Progenitor cell of endocrine pancreas (in vitro differentiated cells): Measurements from ENCODE around the gene PCDH20. TPM values are rescaled to one million over a fixed set of nuclear protein-coding genes. Genes with fewer than 3 reads are reported as not detected.
"Not testable (repeated sequence)": the region's sequence is repeated elsewhere in the genome, so short reads cannot be mapped to it uniquely, and the experiment has no call there.

Experiments used
- DNase-seq: peaks from one replicate; pipeline ENCODE4 v3.0.0; 2021; ENCODE audit warnings: low spot score; ENCODE audit not compliant: unreplicated experiment
- H3K27ac Mint-ChIP-seq: 2 replicates; pipeline ENCODE4 v1.8.0; 2021; ENCODE audit warnings: mild to moderate bottlenecking, moderate library complexity, mixed read lengths
- H3K27me3 Mint-ChIP-seq: 2 replicates; pipeline ENCODE4 v1.8.0; 2021; ENCODE audit warnings: mixed read lengths
- H3K36me3 Mint-ChIP-seq: 2 replicates; pipeline ENCODE4 v1.8.0; 2022; ENCODE audit warnings: mixed read lengths; ENCODE audit not compliant: insufficient read depth
- H3K4me1 Mint-ChIP-seq: 2 replicates; pipeline ENCODE4 v1.8.0; 2021; ENCODE audit warnings: low read depth, mixed read lengths
- H3K4me3 Mint-ChIP-seq: 2 replicates; pipeline ENCODE4 v1.8.0; 2021; ENCODE audit warnings: low read depth, mild to moderate bottlenecking, moderate library complexity, mixed read lengths
- H3K9me3 Mint-ChIP-seq: 2 replicates; pipeline ENCODE4 v1.8.0; 2021; ENCODE audit warnings: low read depth, mixed read lengths
- CTCF ChIP-seq: fragments of 200-600 bp; sonication (generic); IDR thresholded peaks from one replicate; pipeline ENCODE4 v1.5.0; 2021; ENCODE audit warnings: antibody characterized with exemption, mild to moderate bottlenecking; ENCODE audit not compliant: unreplicated experiment
- total RNA-seq: library from RNA; stranded (reverse); gene quantifications from 2 replicates; pipeline ENCODE4 v1.2.1, GENCODE V29; 2021

PCDH20 gene
- total RNA-seq, 1 donor from 2014 or later: 22.7 TPM

GRCh38 chr13:61387694-61388093 lies 28.0 kb downstream of the PCDH20 start:
- Mint-ChIP-seq H3K27ac (no peak overlapping the region), H3K36me3 (no peaks in the 10 kb centered on the region), H3K4me1 (no peaks in the 10 kb centered on the region), H3K4me3 (no peak overlapping the region), H3K27me3 (no peaks in the 10 kb centered on the region), H3K9me3 (no peaks in the 10 kb centered on the region)
- DNase-seq: no peak
- no peak for TF ChIP-seq CTCF

GRCh38 chr13:61383111-61383510 lies 32.5 kb downstream of the PCDH20 start:
- no peak for DNase-seq
- Mint-ChIP-seq H3K27ac (no peak overlapping the region), H3K9me3 (no peaks in the 10 kb centered on the region), H3K4me3 (no peak overlapping the region), H3K27me3 (no peaks in the 10 kb centered on the region), H3K36me3 (no peaks in the 10 kb centered on the region), H3K4me1 (no peaks in the 10 kb centered on the region)
- no peak for TF ChIP-seq CTCF

- Mint-ChIP-seq H3K27me3 (no peaks in the 10 kb centered on the region), H3K36me3 (peaks cover 3% of the 10 kb centered on the region), H3K4me3 (no peak overlapping the region), H3K27ac (no peak overlapping the region), H3K4me1 (peaks cover 2% of the 10 kb centered on the region), H3K9me3 (peaks cover 10% of the 10 kb centered on the region)
- TF ChIP-seq CTCF: no peak
- no peak for DNase-seq
These were observed 45.1 kb downstream of the PCDH20 start for GRCh38 chr13:61370520-61370919.

GRCh38 chr13:61364690-61365089 lies 51.0 kb downstream of the PCDH20 start:
- Mint-ChIP-seq H3K4me1 (peaks cover 19% of the 10 kb centered on the region), H3K9me3 (peaks cover 15% of the 10 kb centered on the region)
- H3K27ac Mint-ChIP-seq, H3K4me3 Mint-ChIP-seq, H3K36me3 Mint-ChIP-seq, H3K27me3 Mint-ChIP-seq, DNase-seq: not testable (repeated sequence)

GRCh38 chr13:61362522-61362921 lies 53.1 kb downstream of the PCDH20 start:
- no peak for DNase-seq
- Mint-ChIP-seq H3K4me1 (peaks cover 29% of the 10 kb centered on the region), H3K36me3 (peaks cover 3% of the 10 kb centered on the region), H3K27me3 (no peaks in the 10 kb centered on the region), H3K27ac (no peak overlapping the region), H3K4me3 (no peak overlapping the region), H3K9me3 (peaks cover 14% of the 10 kb centered on the region)
- TF ChIP-seq CTCF: no peak
